Stimulated activated CD4-positive, alpha-beta T cell treated with anti-CD3 and anti-CD28 coated beads, Interleukin-1b, Interleukin-23, amount 100 ng/mL, for 4 hours (primary cell): ENCODE measurements around the gene MYH4.

Experiments used
- DNase-seq, 2 donors: peaks; one replicate each; pipeline ENCODE4 v3.0.0-alpha.2; 2020; ENCODE audit warnings: low read depth in 2 of 2

Gene MYH4

DNA sequence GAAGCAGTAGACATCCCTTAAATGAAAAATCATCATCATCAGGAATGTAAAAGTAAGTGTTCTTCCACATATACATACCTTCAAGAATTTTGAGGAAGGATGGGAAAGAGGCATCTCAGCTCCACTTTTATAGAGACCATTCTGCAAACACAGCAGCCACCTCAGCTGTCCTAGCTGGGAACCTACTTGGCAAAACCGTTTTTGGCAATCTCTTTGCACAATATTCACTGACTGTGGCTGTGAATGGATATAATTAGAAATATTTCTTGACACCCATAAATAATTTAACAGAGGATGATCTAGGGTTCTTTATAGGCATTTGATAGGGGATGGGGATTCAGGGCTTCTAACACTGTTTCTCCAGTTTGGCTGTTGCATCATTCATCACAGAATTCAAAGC is at the start of gene MYH4:
MYH4 (minus strand) TSS at position 101 of the 400 bp plus-strand sequence. CDS start 2,814 bp downstream, outside the sequence.
- DNase-seq: no peak

DNA sequence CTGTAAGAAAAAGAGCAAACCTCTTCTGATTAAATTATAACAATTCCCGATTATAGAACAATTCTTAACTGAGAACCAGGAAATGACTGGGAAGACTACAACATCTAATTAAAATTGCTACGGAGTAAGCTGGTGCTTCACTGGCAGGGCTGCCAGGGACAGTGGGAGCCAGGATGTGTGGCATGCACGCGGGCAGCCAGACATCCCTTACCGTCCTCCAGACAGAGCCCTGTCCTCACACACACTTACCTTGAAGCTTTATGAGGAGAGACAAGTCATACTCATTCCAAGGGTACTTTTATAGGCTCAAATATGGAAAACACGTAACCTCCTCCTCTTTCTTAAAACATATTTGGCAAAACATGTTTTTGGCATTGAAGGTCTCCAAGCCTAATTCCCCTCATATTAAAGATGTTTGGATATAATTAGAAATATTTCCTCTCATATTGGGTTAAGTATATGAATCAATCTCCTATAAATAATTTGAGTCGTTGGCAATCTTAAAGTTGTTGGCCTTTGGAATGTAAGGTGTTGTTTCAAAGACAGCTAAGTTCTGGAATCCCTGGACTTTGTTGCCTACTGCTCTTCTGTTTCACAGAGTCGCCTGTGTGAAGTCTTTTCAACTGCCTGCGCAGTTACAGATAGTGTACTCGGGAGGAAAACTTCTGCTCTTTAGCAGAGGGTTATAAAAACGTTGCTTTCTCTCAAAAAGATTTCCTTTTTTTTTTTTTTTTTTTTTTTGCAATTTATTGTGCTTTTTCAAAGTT is 49.1 kb upstream of the MYH4 start, which contains the start of gene MYH1:
MYH1 (minus strand) TSS at position 272 of the 767 bp plus-strand sequence. CDS start 1,900 bp downstream, outside the sequence.
- DNase-seq: no peak

DNA sequence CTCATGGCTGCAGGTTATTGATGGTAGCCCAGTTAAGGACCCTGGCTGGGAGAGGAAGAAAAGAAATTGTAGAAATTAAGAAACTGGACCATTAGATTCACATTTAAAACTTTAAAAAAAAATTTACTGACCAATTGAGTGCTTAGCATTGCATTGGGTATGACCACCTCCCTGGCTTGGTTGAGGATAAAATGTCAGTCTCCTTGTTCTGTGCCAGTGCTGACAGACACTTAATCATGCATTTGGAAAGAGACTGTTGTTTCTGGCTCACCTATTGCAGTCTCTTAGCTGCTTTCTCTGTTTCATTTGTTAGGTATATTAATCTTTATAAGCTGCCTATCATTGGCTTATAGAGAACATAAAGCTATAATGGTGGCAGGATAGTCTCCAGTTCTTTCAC is 47.3 kb upstream of the MYH4 start:
- no peak for DNase-seq

DNA sequence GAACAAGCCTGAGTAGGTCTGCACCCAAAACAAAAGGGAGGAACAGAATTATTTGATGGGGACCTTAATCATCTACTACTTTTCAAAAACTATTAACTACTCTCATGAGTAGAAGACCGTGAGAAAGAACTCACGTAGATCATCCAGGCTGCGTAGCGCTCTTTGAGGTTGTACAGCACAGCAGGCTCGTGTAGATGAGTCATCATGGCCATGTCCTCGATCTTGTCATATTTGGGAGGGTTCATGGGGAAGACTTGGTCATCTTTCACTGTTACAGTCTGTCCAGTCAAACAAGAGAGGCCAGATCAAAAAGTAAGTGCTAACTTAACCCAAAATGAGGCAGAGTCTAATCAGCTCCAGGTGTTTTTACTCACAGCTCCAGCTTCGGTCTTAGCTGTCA is 46.7 kb upstream of the MYH4 start:
- DNase-seq: no peak

DNA sequence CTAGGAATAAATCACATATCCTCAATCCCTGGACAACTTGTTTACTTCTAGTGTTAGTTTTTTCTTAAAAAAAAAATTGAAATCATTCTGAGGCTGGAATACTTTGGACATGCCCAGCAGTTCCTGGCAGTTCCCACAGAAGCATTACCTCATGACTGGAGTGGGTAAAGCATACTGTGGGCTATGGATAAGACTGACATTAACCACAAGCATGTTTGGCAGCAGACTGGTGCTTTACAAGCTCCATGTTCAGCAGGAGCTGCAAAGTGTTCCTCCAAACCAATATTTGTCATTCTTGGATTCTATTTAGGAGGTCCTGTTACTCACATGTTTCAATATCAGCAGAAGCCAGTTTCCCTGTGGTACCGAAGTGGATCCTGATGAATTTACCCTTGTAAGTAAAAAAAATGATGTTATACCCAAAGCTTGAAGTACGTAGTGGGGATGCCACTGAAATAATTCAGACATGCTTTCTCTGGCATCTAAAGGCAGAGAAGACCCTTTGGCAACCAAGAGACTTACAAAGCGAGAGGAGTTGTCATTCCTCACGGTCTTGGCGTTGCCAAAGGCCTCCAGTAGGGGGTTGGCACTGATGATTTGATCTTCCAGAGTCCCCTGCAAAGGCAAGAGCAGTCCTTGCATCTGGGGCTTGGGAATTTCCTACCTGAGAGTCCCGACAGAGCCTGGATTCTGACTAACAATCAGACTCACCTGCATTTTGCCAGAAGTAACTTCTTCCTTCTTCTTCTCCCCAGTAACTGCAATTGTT is 44.1 kb upstream of the MYH4 start:
- DNase-seq: no peak

DNA sequence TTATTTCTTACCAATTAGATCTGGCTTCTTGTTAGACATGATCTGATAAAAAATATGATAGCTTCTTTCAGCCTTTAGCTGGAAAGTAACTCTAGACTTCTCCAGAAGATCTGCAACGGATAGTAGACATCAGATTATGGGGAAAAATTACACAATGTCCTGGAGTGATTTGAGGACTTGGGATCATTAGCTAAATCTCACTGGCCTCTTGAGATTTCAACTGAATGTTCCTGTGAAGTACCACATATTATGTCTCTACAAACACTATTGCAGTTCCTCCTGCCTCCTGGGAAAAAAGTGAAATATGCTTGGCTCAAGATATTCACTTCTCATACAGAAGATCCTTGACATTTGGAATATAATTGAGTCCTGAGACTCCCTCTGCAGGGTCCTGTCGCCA is 43.5 kb upstream of the MYH4 start:
- DNase-seq: no peak

DNA sequence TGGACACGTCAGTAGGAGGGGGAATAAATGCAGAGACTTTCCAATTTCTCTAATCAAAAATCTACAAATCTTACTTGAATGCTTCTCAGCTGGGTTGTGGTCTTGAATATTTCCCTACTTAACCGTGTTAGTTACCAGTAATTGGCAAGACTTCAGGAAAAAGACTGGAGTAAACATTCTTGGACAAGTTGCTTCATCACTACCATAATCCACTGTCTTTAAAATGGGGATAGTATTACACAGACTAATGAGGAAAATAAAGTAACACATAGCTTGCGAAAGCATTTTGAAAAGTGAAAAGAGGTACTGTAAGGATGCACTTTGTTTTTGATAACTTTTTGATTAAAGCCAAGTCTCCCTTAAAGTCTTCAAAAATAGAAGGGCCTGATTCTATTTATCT is 30.6 kb upstream of the MYH4 start:
- DNase-seq: no peak

DNA sequence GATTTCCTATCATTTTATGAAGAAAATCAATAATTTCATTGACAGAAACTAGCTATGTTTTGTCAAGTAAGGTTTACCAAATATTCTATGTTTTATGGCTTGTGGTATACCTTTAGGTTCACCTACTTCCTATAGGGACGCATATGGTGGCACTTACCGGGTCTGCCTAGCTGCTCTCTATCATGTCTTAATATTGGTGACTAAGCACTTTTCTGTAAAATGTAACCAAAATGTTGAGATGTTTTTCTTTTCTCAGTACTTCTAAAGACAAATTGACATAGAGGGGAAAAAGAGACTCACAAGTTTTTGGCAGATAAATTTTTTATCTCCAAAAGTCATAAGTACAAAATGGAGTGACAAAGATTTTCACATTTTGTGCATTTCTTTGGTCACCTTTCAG is 22.6 kb upstream of the MYH4 start:
- DNase-seq: no peak

DNA sequence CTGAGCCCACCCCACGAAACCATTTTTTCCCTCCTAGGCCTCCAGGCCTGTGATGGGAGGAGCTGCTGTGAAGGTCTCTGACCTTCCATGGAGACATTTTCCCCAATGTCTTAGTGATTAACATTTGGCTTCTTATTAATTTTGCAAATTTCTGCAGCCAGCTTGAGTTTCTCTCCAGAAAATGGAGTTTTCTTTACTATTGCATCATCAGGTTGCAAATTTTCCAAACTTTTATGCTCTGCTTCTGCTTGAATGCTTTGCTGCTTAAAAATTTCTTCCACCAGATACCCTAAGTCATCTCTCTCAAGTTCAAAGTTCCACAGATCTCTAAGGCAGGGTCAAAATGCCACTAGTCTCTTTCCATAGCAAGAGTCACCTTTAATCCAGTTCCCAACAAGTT is 12.9 kb upstream of the MYH4 start:
- DNase-seq: no peak

DNA sequence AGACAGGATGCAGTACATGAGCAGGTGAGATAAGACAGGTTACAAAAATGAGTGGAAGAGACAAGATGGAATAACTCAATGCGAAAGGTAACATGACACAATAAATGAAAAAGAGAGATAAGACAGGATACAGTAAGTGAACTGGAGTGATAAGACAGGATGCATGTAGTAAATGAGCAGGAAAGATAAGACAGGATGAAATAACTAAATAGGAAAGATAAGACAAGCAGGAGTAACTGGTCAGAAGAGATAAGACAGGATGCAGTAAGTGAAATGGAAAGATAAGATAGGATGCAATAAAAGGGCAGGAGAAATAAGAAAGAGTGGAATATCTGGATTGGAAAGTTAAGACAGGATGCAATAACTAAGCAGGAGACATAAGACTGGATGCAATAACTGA is 8.3 kb upstream of the MYH4 start:
- DNase-seq: no peak

DNA sequence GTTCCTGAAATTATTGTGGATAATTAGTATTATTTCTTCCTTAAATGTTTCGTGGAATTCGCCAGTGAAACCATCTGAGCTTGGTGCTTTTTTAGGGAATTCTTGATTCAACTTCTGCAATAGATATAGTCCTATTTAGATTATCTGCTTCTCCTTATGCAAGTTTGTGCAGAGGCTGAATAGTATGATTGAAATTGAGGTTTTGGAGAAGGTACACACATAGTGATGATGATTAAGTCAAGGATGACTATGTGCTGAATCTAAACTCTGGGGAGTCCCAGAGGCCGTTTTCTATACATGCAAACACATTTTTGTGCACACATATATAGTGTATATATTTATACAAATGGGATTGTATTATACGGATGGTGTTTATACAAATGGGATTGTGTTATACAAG is 5.2 kb upstream of the MYH4 start:
- DNase-seq: no peak

DNA sequence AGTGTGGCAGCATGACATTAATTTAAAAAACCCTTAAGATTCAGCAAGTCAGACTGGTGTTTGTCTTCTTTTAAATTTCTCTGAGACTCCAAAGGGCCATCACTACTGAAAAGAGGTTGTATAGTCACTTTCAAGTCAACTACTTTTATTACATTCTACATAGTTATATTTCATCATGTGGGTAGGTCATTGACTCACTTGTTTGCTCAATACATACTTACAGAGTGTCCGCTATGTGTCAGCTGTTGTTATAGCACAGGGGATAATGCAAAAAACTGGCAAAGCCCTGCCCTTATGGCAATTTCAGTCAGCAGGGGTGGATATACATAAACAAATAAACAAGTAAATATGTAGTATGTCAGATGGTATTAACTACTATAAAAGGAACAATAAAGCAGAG is 2.5 kb upstream of the MYH4 start:
- no peak for DNase-seq

DNA sequence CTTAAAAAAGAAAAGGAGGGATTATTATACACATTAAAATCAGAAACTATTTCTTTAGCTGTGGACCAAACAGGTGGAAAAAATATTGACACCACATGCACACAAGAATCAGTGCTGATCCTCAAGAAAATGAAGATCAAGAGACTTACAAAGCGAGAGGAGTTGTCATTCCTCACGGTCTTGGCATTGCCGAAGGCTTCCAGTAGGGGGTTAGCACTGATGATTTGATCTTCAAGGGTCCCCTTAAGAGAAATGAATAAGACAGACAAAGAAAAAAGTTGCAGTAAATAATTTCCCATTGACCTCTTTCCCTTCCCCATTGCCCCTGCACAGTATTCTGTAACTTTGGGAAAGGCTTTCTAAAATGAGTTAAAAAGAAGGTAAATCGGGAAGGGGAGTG is 6.0 kb downstream of the MYH4 start:
- DNase-seq: no peak

DNA sequence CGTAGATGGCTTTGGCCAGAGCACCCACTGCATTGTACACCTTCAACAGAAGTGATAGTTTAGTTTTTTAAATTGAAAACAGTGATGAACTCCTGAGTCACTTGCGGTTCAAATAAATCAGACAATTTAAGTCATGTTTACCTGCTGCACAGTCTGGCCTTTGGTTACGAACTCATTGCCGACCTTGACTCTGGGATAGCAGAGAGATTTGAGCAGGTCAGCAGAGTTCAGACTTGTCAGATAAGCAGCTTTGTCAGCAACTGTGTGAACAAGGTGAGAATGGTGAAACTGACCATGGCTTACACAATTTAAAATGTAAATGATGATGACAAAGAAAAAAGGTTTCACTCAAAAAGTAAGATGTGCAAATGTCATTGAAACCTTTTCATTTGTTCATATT is 9.3 kb downstream of the MYH4 start:
- DNase-seq: no peak

DNA sequence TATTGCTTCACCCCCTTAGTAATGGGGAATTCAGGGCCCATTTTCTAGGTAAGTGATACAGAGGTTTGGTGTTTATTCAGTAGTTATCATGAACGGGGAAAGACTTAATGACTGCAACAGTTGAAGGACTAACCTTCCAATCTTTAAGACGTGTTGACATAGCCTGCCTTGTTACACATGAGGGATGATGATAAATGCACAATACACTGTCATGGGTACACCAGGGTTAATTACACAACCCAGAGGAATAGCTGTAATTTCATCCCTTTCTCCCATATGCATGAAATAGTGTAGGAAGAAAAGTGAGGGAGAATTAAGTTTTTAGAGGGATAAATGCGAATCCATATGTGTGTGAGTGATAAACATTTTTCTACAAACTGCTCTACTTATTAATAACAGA is 10.7 kb downstream of the MYH4 start:
- no peak for DNase-seq

DNA sequence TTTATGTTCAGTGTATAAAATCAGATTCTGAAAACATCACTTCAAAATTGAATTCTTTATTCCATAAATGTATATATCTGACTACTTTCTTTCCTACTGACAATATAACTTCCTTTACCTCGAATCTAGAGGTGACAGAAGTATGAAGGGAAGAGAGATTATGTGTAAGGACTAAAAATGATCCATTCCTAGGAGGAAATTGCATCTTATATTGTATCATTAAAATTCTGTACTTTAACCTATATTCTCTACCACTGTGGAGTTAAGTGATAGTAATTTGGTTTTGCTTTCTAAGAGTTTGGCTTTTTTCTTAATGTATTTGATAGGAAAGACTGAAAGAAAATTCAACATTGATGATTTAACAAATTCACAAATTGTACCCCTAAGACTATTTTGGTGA is 11.4 kb downstream of the MYH4 start:
- DNase-seq: no peak

DNA sequence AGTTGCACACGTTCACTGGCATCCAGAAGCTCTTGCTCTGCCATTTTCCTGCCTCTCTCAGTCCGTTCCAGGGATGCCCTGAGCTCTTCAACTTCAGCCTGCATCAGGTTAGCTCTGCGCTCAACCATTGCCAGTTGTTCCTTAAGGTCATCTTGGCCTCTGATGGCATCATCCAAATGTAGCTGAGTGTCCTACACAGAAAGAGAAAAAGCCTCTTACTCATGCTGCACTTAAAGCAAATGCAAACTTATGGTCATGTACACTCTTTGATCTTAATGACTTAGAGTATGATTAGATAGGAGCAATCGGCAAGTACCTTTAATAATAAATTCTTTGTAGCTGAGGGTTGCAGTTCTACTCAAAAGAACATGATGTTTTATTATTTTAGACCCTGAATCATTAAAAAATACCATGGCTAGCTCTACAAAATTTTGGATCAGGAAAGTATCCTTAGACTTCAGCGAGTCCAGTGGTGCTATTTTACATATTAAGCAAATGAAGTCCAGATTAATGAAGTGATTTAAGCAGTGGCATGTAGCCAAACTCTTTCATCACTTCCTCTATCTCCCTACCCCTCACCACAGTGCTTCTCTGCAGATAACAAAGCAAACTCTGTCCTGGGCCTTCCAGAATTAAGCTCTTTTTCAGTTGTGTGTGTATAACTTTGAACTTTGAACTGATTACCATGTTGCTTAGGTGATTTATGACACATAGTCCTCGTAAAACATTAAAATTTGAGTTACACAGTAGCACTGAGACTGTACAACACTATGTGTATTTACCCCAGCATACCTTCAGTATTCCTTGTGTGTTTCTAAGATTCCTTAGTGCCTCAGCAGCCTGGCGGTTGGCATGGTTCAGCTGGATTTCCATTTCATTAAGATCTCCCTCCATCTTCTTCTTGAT is 22.1 kb downstream of the MYH4 start:
- DNase-seq: no peak

DNA sequence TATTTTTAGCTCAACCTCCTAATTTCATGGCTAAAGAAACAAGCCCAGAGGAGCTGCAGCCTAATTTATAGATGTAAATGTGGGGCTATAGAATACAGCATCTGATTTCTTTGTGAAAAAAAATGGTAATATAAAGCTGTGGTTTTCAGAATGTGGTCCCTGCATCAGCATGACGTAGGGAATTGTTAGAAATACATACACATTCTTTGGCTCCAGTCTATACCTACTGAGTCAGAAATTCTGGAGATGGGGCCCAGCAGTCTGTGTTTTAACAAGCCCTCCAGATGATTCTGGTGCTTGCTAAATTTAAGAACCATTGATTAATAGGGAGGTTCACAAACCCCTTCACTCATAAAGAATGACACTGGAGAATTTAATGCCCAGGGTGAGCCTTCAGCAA is 29.5 kb downstream of the MYH4 start:
- DNase-seq: no peak

DNA sequence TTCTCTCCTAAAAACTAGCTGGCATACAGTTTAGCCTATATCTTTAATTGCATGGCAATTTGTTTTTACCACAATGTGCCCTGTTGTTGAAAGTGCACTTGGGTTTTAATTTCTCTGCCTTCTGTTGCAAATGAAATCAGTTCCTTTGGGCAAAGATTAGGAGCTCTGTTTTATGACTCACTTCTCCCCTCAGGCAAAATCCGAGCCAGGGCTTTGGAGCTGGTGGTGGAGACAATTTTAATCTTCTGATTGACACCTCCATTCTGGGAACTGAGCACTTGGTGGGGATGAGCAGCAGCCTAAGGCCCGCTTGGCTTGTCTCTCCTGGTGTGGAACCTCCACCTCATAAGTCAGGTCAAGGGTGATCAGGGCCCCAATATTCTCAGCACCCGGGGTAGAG is 34.3 kb downstream of the MYH4 start:
- DNase-seq: no peak

DNA sequence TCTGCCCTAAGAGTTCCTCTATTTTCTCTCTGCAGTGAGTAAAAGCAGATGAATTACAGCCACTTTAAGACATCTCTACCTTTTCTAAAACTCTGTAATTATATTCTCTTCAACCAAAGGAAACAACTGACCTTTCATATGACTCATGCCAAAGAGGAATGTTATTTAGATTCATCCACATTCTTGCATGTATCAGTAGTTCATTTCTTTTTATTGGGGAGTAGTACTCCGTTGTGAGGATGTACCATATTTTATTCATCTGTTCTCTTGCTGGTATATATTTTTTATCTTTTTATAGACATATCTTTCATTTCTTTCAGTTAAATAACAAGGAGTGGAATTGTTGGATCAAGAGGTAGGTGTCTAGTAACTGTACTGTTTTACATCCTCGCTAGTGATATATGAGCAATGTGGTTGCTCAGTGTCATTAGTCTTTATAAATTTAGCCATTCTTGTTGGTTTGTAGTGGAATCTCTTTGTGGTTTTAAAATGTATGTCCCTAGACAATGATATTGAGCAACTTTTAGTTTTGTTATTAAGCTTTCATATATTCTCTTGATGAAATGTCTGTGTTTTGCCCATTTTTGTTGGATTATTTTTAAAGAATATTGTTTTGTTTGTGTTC is 39.8 kb downstream of the MYH4 start:
- DNase-seq: no peak

DNA sequence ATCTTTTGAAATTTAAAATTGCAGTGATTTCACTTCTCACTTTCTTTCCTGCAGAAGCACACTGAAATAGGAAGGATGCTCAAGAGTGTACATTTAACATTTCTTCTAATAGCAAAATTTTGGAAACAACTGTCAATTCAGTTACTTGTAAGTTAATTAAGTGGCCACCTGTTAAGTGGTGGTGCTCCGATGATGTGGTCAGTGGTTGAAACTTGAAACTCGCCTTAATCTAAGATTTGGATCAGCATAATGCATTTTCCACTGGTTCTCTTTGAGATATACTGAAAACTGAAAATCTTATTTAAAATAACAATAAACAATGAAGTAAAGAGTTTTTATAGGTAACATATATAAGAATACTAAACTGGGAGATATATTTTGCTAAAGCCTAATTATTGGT is 40.6 kb downstream of the MYH4 start:
- DNase-seq: no peak
